GM23338 (cell line): ENCODE measurements around the gene SNRPD3. TPM values are rescaled to one million over a fixed set of nuclear protein-coding genes. Genes with fewer than 3 reads are reported as not detected.

Experiments used
- ATAC-seq: fragments of 200-7000 bp; cut with Tn5 transposase; 3 replicates; pipeline ENCODE4 v1.9.1; 2020
- DNase-seq: peaks from one replicate; pipeline ENCODE4 v3.0.0-alpha.2; 2015; ENCODE audit warnings: low spot score
- H2AFZ ChIP-seq: fragments of 200-600 bp; sonication (generic); 2 replicates; pipeline ENCODE4 v1.8.0; 2016; ENCODE audit warnings: antibody characterized with exemption, mild to moderate bottlenecking, moderate library complexity
- H3F3A ChIP-seq: fragments of 200-600 bp; sonication (generic); replicated peaks from 2 replicates; pipeline ENCODE4 v1.8.0; 2017; ENCODE audit warnings: antibody characterized with exemption, mixed run types, low read depth
- H3K27ac ChIP-seq: fragments of 200-600 bp; sonication (generic); 2 replicates; pipeline ENCODE4 v1.6.1; 2016; ENCODE audit warnings: low read depth
- H3K27me3 ChIP-seq: fragments of 200-600 bp; sonication (generic); 2 replicates; pipeline ENCODE4 v1.8.0; 2016; ENCODE audit warnings: mild to moderate bottlenecking, mixed run types, moderate library complexity; ENCODE audit not compliant: insufficient read depth
- H3K36me3 ChIP-seq: fragments of 200-600 bp; sonication (generic); 2 replicates; pipeline ENCODE4 v1.8.0; 2016; ENCODE audit warnings: mild to moderate bottlenecking; ENCODE audit not compliant: insufficient read depth
- H3K4me1 ChIP-seq: fragments of 200-600 bp; sonication (generic); 2 replicates; pipeline ENCODE4 v1.8.0; 2016; ENCODE audit warnings: mild to moderate bottlenecking, moderate library complexity; ENCODE audit not compliant: insufficient read depth
- H3K4me2 ChIP-seq: fragments of 200-600 bp; sonication (generic); 2 replicates; pipeline ENCODE4 v1.7.1; 2017; ENCODE audit warnings: mixed run types
- H3K4me3 ChIP-seq: fragments of 200-600 bp; sonication (generic); 2 replicates; pipeline ENCODE4 v1.6.1; 2016; ENCODE audit warnings: mixed run types
- H3K79me2 ChIP-seq: fragments of 200-600 bp; sonication (generic); replicated peaks from 2 replicates; pipeline ENCODE4 v1.8.0; 2017; ENCODE audit warnings: mild to moderate bottlenecking; ENCODE audit not compliant: insufficient read depth
- H3K9me2 ChIP-seq: fragments of 200-600 bp; sonication (generic); 2 replicates; pipeline ENCODE4 v1.8.0; 2017; ENCODE audit not compliant: insufficient read depth
- H4K20me1 ChIP-seq: fragments of 200-600 bp; sonication (generic); replicated peaks from 2 replicates; pipeline ENCODE4 v1.8.0; 2017; ENCODE audit warnings: mild to moderate bottlenecking; ENCODE audit not compliant: insufficient read depth
- H3K27ac Mint-ChIP-seq: 2 replicates; pipeline ENCODE4 v1.8.0; 2020; ENCODE audit warnings: inconsistent platforms, mild to moderate bottlenecking, moderate library complexity, mixed read lengths
- H3K27me3 Mint-ChIP-seq: 3 replicates; pipeline ENCODE4 v1.8.0; 2022; ENCODE audit warnings: low read depth, mild to moderate bottlenecking, moderate library complexity, mixed read lengths, inconsistent platforms; ENCODE audit not compliant: insufficient read depth, poor library complexity
- H3K36me3 Mint-ChIP-seq: 3 replicates; pipeline ENCODE4 v1.8.0; 2021; ENCODE audit warnings: low read depth, mild to moderate bottlenecking, inconsistent platforms, moderate library complexity, mixed read lengths
- H3K4me1 Mint-ChIP-seq: 3 replicates; pipeline ENCODE4 v1.8.0; 2020; ENCODE audit warnings: mild to moderate bottlenecking, inconsistent platforms, mixed read lengths
- H3K4me3 Mint-ChIP-seq: 3 replicates; pipeline ENCODE4 v1.8.0; 2021; ENCODE audit warnings: moderate library complexity, mild to moderate bottlenecking, inconsistent platforms, mixed read lengths
- H3K9me3 Mint-ChIP-seq: 3 replicates; pipeline ENCODE4 v1.8.0; 2020; ENCODE audit warnings: moderate library complexity, mild to moderate bottlenecking, inconsistent platforms, mixed read lengths
- CREB1 ChIP-seq: fragments of 250-450 bp; sonication (Bioruptor Pico); IDR thresholded peaks from 2 replicates; pipeline ENCODE4 v1.5.0; 2020; ENCODE audit warnings: low read depth, mild to moderate bottlenecking, moderate library complexity
- EZH2phosphoT487 ChIP-seq: fragments of 200-600 bp; sonication (generic); IDR thresholded peaks from one replicate; pipeline ENCODE4 v1.8.1; 2018; ENCODE audit warnings: antibody characterized with exemption; ENCODE audit not compliant: unreplicated experiment
- JUNB ChIP-seq: IDR thresholded peaks from one replicate; pipeline ENCODE4 v1.6.1; 2016; ENCODE audit warnings: antibody characterized with exemption; ENCODE audit not compliant: unreplicated experiment
- NANOG ChIP-seq: IDR thresholded peaks from 2 replicates; pipeline ENCODE4 v1.6.1; 2016; ENCODE audit warnings: antibody characterized with exemption, borderline replicate concordance
- POLR2AphosphoS5 ChIP-seq: IDR thresholded peaks from 2 replicates; pipeline ENCODE4 v1.6.1; 2016; ENCODE audit warnings: antibody characterized with exemption, low read depth
- STAT1 ChIP-seq: IDR thresholded peaks from one replicate; pipeline ENCODE4 v1.6.1; 2016; ENCODE audit warnings: antibody characterized with exemption; ENCODE audit not compliant: unreplicated experiment
- ZNF331 ChIP-seq: fragments of 250-450 bp; sonication (Bioruptor Pico); IDR thresholded peaks from 2 replicates; pipeline ENCODE4 v1.5.0; 2020; ENCODE audit warnings: low read depth, mild to moderate bottlenecking, moderate library complexity
- polyA plus RNA-seq: library from polyadenylated mRNA; unstranded; fragments of >200 nt; fragmentation: Nextera tagmentation; extraction: Ambion mirVana; gene quantifications from 2 replicates; pipeline ENCODE4 v1.2.1, GENCODE V29; 2016
- total RNA-seq: library from RNA; depleted of rRNA; stranded (reverse); fragments of >200 nt; shearing (Covaris generic); gene quantifications from 2 replicates; pipeline ENCODE4 v1.2.3, GENCODE V29; 2014
- TF ChIP-seq, protein P1 (sequence below): IDR thresholded peaks from one replicate; pipeline ENCODE4 v1.6.1; 2018; ENCODE audit warnings: antibody characterized with exemption; ENCODE audit not compliant: unreplicated experiment
- TF ChIP-seq, protein P2 (sequence below): IDR thresholded peaks from 2 replicates; pipeline ENCODE4 v1.6.1; 2016; ENCODE audit warnings: antibody characterized with exemption

Gene SNRPD3
- total and polyA plus RNA-seq, 2 experiments from 2014 or later: 314 to 375 TPM

DNA sequence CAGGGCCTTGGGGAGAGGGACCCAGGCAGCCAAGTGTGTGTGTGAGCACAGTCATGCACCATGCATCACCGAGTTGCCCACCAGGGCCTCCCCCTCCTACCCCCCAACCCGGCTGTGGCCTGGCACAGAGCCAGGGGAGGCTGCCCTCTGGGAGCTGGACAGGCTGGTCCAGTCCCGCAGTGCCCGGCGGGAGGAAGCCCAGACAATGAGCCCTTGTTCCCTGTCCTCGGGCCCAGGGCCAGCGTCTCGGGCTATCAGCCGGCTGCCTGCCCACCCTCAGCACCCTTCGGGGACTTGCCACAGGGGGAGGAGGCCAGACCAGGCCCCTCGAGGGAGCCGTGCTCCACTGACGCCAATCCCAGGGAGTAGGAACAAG is 32.6 kb downstream of the SNRPD3 start:
- H4K20me1 ChIP-seq: no peaks in the 10 kb centered on the region
- no peak overlapping the region for H2AFZ ChIP-seq
- H3K4me2 ChIP-seq: no peak overlapping the region
- Mint-ChIP-seq H3K36me3 (no peaks in the 10 kb centered on the region), H3K4me3 (no peak overlapping the region), H3K27me3 (peaks cover 7% of the 10 kb centered on the region), H3K27ac (no peak overlapping the region), H3K4me1 (peaks cover 7% of the 10 kb centered on the region), H3K9me3 (no peaks in the 10 kb centered on the region)
- H3K4me1 ChIP-seq: 0 out of 2 replicates have a peak, but pooled peaks cover 2% of the 10 kb centered on the region
- DNase-seq (no peak), ATAC-seq (no peak)
- H3K36me3 ChIP-seq: no peaks in the 10 kb centered on the region
- 0 out of 2 replicates have a peak, but pooled peaks cover 2% of the 10 kb centered on the region for H3F3A ChIP-seq
- H3K9me2 ChIP-seq: no peaks in the 10 kb centered on the region
- no peak overlapping the region for H3K4me3 ChIP-seq
- no peaks in the 10 kb centered on the region for H3K79me2 ChIP-seq
- TF ChIP-seq NANOG: no peak
- H3K27ac ChIP-seq: no peak overlapping the region
- H3K27me3 ChIP-seq: no peaks in the 10 kb centered on the region

- H3K4me3 Mint-ChIP-seq: no peak overlapping the region
- no peak for DNase-seq
Measured at GRCh38 chr22:24588757-24589481, 33.1 kb downstream of the SNRPD3 start.

DNA sequence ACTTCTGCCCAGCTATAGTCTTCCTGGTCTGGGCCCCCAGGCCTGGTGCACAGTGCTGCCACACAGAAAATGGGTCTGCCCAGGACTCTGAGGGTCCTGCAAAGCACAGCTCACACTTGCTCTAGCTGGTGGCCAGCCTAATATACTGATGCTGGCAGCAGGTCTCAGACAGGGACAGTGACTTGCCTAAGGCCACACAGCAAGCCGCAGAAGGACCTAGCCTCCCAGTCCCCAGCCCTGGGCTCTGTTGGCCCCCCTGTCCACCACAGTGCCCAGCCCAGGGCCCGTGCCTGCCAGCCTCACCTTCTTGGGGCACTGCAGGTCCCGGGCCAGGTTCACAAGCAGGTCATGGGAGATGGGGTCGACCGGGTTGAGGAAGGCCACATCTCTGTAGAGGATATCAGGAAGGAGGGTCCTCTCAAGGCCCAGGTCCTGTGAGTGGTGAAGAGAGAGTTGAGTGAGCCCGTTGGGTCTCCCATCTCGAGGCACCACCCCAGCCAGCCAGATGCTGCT is 33.8 kb downstream of the SNRPD3 start:
- H3K4me1 Mint-ChIP-seq: peaks cover 15% of the 10 kb centered on the region
- TF ChIP-seq, protein P1, sequence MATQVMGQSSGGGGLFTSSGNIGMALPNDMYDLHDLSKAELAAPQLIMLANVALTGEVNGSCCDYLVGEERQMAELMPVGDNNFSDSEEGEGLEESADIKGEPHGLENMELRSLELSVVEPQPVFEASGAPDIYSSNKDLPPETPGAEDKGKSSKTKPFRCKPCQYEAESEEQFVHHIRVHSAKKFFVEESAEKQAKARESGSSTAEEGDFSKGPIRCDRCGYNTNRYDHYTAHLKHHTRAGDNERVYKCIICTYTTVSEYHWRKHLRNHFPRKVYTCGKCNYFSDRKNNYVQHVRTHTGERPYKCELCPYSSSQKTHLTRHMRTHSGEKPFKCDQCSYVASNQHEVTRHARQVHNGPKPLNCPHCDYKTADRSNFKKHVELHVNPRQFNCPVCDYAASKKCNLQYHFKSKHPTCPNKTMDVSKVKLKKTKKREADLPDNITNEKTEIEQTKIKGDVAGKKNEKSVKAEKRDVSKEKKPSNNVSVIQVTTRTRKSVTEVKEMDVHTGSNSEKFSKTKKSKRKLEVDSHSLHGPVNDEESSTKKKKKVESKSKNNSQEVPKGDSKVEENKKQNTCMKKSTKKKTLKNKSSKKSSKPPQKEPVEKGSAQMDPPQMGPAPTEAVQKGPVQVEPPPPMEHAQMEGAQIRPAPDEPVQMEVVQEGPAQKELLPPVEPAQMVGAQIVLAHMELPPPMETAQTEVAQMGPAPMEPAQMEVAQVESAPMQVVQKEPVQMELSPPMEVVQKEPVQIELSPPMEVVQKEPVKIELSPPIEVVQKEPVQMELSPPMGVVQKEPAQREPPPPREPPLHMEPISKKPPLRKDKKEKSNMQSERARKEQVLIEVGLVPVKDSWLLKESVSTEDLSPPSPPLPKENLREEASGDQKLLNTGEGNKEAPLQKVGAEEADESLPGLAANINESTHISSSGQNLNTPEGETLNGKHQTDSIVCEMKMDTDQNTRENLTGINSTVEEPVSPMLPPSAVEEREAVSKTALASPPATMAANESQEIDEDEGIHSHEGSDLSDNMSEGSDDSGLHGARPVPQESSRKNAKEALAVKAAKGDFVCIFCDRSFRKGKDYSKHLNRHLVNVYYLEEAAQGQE: no peak
- TF ChIP-seq, protein P2, sequence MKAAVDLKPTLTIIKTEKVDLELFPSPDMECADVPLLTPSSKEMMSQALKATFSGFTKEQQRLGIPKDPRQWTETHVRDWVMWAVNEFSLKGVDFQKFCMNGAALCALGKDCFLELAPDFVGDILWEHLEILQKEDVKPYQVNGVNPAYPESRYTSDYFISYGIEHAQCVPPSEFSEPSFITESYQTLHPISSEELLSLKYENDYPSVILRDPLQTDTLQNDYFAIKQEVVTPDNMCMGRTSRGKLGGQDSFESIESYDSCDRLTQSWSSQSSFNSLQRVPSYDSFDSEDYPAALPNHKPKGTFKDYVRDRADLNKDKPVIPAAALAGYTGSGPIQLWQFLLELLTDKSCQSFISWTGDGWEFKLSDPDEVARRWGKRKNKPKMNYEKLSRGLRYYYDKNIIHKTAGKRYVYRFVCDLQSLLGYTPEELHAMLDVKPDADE: no peak
- TF ChIP-seq JUNB (no peak), EZH2phosphoT487 (no peak), CREB1 (CRISPR knock-in tag) (no peak), ZNF331 (CRISPR knock-in tag) (no peak), STAT1 (no peak)

More at GRCh38 chr22:24588757-24589481, 33.1 kb downstream of the SNRPD3 start:
- Histone ChIP-seq H3F3A (no peaks in the 10 kb centered on the region), H3K4me3 (no peak overlapping the region), H3K4me1 (0 out of 2 replicates have a peak, but pooled peaks cover 7% of the 10 kb centered on the region), H3K27me3 (no peaks in the 10 kb centered on the region), H3K27ac (no peak overlapping the region), H3K4me2 (no peak overlapping the region), H4K20me1 (no peaks in the 10 kb centered on the region), H2AFZ (no peak overlapping the region), H3K36me3 (no peaks in the 10 kb centered on the region), H3K9me2 (no peaks in the 10 kb centered on the region), H3K79me2 (no peaks in the 10 kb centered on the region)
- no peak for ATAC-seq
- no peaks in the 10 kb centered on the region for H3K36me3 Mint-ChIP-seq
- no peak overlapping the region for H3K27ac Mint-ChIP-seq
- peaks cover 9% of the 10 kb centered on the region for H3K4me1 Mint-ChIP-seq
- TF ChIP-seq POLR2AphosphoS5: no peak
- peaks cover 7% of the 10 kb centered on the region for H3K27me3 Mint-ChIP-seq
- no peaks in the 10 kb centered on the region for H3K9me3 Mint-ChIP-seq

More for the DNA sequence above, 33.8 kb downstream of the SNRPD3 start:
- Histone ChIP-seq H2AFZ (no peak overlapping the region), H3K9me2 (no peaks in the 10 kb centered on the region), H3K4me2 (no peak overlapping the region), H3K27ac (no peak overlapping the region), H3F3A (no peaks in the 10 kb centered on the region), H3K4me3 (no peak overlapping the region), H3K79me2 (no peaks in the 10 kb centered on the region), H3K27me3 (no peaks in the 10 kb centered on the region), H3K4me1 (peaks cover 7% of the 10 kb centered on the region; the same call in 1 of the 2 replicates), H4K20me1 (no peaks in the 10 kb centered on the region), H3K36me3 (no peaks in the 10 kb centered on the region)
- H3K9me3 Mint-ChIP-seq: no peaks in the 10 kb centered on the region
- peaks cover 10% of the 10 kb centered on the region for H3K27me3 Mint-ChIP-seq
- H3K27ac Mint-ChIP-seq: no peak overlapping the region
- DNase-seq (no peak), ATAC-seq (no peak)
- no peak overlapping the region for H3K4me3 Mint-ChIP-seq
- no peaks in the 10 kb centered on the region for H3K36me3 Mint-ChIP-seq
